ENCODE results near the gene COMMD6. TPM values are rescaled to one million over a fixed set of nuclear protein-coding genes. Genes with fewer than 3 reads are reported as not detected.
A peak's percentile ranks its signal among the peaks of the same experiment; 100 is the strongest.

Gene COMMD6
- total and polyA plus RNA-seq, 2 of the 13 experiments (the other 11 are each of a cell fraction or from before 2014, with no cell fraction given) = 97.0 to 164 TPM

GRCh38 chr13:75537401-75538365 lies at the start of gene COMMD6 (continued):
- TF ChIP-seq ZHX2 (IDR thresholded peaks at IDR 0.05; ENCODE audit: low read depth) (no peak), ZHX2 (CRISPR knock-in tag; IDR thresholded peaks at IDR 0.05; ENCODE audit: borderline replicate concordance) (no peak), ZNF281 (CRISPR knock-in tag; IDR thresholded peaks at IDR 0.05; ENCODE audit: borderline replicate concordance) (no peak), TMF1 (CRISPR knock-in tag; IDR thresholded peaks at IDR 0.05; ENCODE audit: low read depth) (no peak), FIP1L1 (IDR thresholded peaks at IDR 0.05; ENCODE audit: borderline replicate concordance, insufficient read depth, low read depth, low read length) (no peak), ZNF367 (CRISPR knock-in tag; IDR thresholded peaks at IDR 0.05; ENCODE audit: borderline replicate concordance) (0 out of 2 replicates have a peak, but pooled peaks have one; percentile 54), ZSCAN25 (CRISPR knock-in tag; IDR thresholded peaks at IDR 0.05) (no peak), TRAFD1 (CRISPR knock-in tag; IDR thresholded peaks at IDR 0.05; ENCODE audit: borderline replicate concordance) (no peak), HOXA7 (CRISPR knock-in tag; IDR thresholded peaks at IDR 0.05) (no peak), BRD4 (CRISPR knock-in tag; IDR thresholded peaks at IDR 0.05) (peak; percentile 82; the same call in 1 of the 2 replicates), MTA1 (CRISPR knock-in tag; IDR thresholded peaks at IDR 0.05; ENCODE audit: borderline replicate concordance) (peak; percentile 85; the same call in 1 of the 2 replicates), MYC (CRISPR knock-in tag; IDR thresholded peaks at IDR 0.05; ENCODE audit: borderline replicate concordance) (peak; percentile 69), ZNF256 (CRISPR knock-in tag; conservative IDR thresholded peaks at IDR 0.05) (0 out of 2 replicates have a peak, but pooled peaks have one; percentile 80), FOXO1 (CRISPR knock-in tag; IDR thresholded peaks at IDR 0.05) (peak; percentile 27; the same call in 1 of the 2 replicates), JDP2 (CRISPR knock-in tag; IDR thresholded peaks at IDR 0.05; ENCODE audit: borderline replicate concordance) (no peak), MEIS1 (CRISPR knock-in tag; IDR thresholded peaks at IDR 0.05; ENCODE audit: borderline replicate concordance) (no peak), ZNF740 (CRISPR knock-in tag; IDR thresholded peaks at IDR 0.05) (no peak)

Measured in HepG2 (cell line).